ENCODE results near the gene WDR70. TPM values are rescaled to one million over a fixed set of nuclear protein-coding genes. Genes with fewer than 3 reads are reported as not detected.
"Not testable (repeated sequence)": the region's sequence is repeated elsewhere in the genome, so short reads cannot be mapped to it uniquely, and the experiment has no call there.

WDR70 gene
- total and polyA plus RNA-seq, 2 donors (not counting 3 experiments of a cell fraction or from before 2014, with no cell fraction given): 6.7 to 37.3 TPM

DNA sequence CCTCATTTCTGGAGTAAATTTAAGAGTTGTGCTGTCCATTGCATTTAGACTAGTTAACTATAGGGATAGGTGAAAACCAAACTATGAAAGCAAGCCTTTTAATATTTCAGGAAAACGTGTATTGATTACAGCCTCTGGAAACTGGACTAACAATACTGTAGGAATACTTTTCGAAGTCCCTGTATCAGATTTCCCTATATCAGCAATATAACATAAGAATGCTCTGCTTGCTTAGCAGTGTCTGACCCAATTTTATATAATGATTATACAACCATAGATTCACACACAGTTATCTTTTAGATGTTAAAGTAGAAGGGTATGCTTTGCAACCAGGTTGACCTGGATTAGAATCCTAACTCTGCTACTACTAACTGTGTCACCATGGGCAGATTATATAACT lies 203.1 kb downstream of the WDR70 start:
- dilution Hi-C loops (cut with MboI; ENCODE audit: extremely low pct_ligation_motif_present, low sequenced_read_pairs): no loop called here
- Histone ChIP-seq H3K36me3 (ENCODE audit: control insufficient read depth in 2 of 2, extremely low read depth in 1 of 2, insufficient read depth in 2 of 2, low read length in 2 of 2) (no peaks in the 10 kb centered on the region), H3K79me2 (ENCODE audit: control insufficient read depth, insufficient read depth, low read length) (no peaks in the 10 kb centered on the region), H4K20me1 (replicated peaks; ENCODE audit: control insufficient read depth, extremely low read depth, insufficient read depth, low read length) (peaks cover 2% of the 10 kb centered on the region), H3K27ac (ENCODE audit: insufficient read depth, low read depth, low read length) (no peak overlapping the region), H3K9me1 (replicated peaks; ENCODE audit: control insufficient read depth, extremely low read depth, insufficient read depth, low read length) (no peaks in the 10 kb centered on the region), H2AFZ (ENCODE audit: low read depth, low read length) (no peak overlapping the region), H3K4me2 (ENCODE audit: insufficient read depth, low read length) (no peak overlapping the region), H3K27me3 (ENCODE audit: control insufficient read depth in 2 of 2, insufficient read depth in 2 of 2, low read length in 2 of 2) (no peaks in the 10 kb centered on the region), H3K9me3 (replicated peaks; ENCODE audit: control insufficient read depth, insufficient read depth, low read length) (no peaks in the 10 kb centered on the region), H3K4me3 (replicated peaks in 1 of 3; ENCODE audit: insufficient read depth in 1 of 3, low read depth in 1 of 3, low read length in 3 of 3) (no peak overlapping the region), H3K4me1 (ENCODE audit: control insufficient read depth, extremely low read depth, insufficient read depth, low read length) (no peaks in the 10 kb centered on the region), H3K9ac (replicated peaks; ENCODE audit: extremely low read depth, insufficient read depth, low read length) (no peak overlapping the region)
- FAIRE-seq (no peak), DNase-seq (ENCODE audit: low read depth, low spot score) (no peak)
- TF ChIP-seq GATA2 (IDR thresholded peaks at IDR 0.05; ENCODE audit: insufficient read depth, insufficient read length, low read depth, low read length) (no peak), MAX (IDR thresholded peaks at IDR 0.05; ENCODE audit: insufficient read depth, insufficient read length) (no peak), EZH2 (IDR thresholded peaks at IDR 0.05; ENCODE audit: borderline replicate concordance, low read depth, low read length, severe bottlenecking) (no peak), POLR2AphosphoS5 (IDR thresholded peaks at IDR 0.05; ENCODE audit: insufficient read depth, low read depth, low read length) (no peak), FOS (IDR thresholded peaks at IDR 0.05; ENCODE audit: borderline replicate concordance, insufficient read depth, low read length) (no peak)
- CTCF ChIA-PET: interaction anchor here (1.1 kb wide), 1 partner anchor 169 kb away, joined by 3 read pairs; no protein-coding TSS in a partner anchor
- POLR2A ChIA-PET: no interaction called here
- BruUV-seq (replicated peaks): no TSS peak
- intact Hi-C loops (cut with micrococcal nuclease): no loop called here

- H3K27me3 ChIP-seq (ENCODE audit: control insufficient read depth in 2 of 2, insufficient read depth in 2 of 2, low read length in 2 of 2); H3K4me1 ChIP-seq (ENCODE audit: control insufficient read depth, extremely low read depth, insufficient read depth, low read length); dilution Hi-C loops (cut with MboI; ENCODE audit: extremely low pct_ligation_motif_present, low sequenced_read_pairs); DNase-seq (ENCODE audit: low read depth, low spot score); FAIRE-seq; BruUV-seq (replicated peaks); H3K36me3 ChIP-seq (ENCODE audit: control insufficient read depth in 2 of 2, extremely low read depth in 1 of 2, insufficient read depth in 2 of 2, low read length in 2 of 2); H3K79me2 ChIP-seq (ENCODE audit: control insufficient read depth, insufficient read depth, low read length); H3K4me3 ChIP-seq (replicated peaks in 1 of 3; ENCODE audit: insufficient read depth in 1 of 3, low read depth in 1 of 3, low read length in 3 of 3); CTCF ChIA-PET; POLR2A ChIA-PET; H3K4me2 ChIP-seq (ENCODE audit: insufficient read depth, low read length); H2AFZ ChIP-seq (ENCODE audit: low read depth, low read length); H4K20me1 ChIP-seq (replicated peaks; ENCODE audit: control insufficient read depth, extremely low read depth, insufficient read depth, low read length); H3K9ac ChIP-seq (replicated peaks; ENCODE audit: extremely low read depth, insufficient read depth, low read length); H3K27ac ChIP-seq (ENCODE audit: insufficient read depth, low read depth, low read length); H3K9me3 ChIP-seq (replicated peaks; ENCODE audit: control insufficient read depth, insufficient read depth, low read length); H3K9me1 ChIP-seq (replicated peaks; ENCODE audit: control insufficient read depth, extremely low read depth, insufficient read depth, low read length): not testable (repeated sequence)
- intact Hi-C loops (cut with micrococcal nuclease): loop anchor here (10.0 kb wide), 1 partner anchor 602 kb away; no protein-coding TSS in a partner anchor
Observed at GRCh38 chr5:37593292-37593691, 214.2 kb downstream of the WDR70 start.

- H3K9ac ChIP-seq (replicated peaks; ENCODE audit: extremely low read depth, insufficient read depth, low read length); BruUV-seq (replicated peaks); H3K79me2 ChIP-seq (ENCODE audit: control insufficient read depth, insufficient read depth, low read length); H3K4me2 ChIP-seq (ENCODE audit: insufficient read depth, low read length); dilution Hi-C loops (cut with MboI; ENCODE audit: extremely low pct_ligation_motif_present, low sequenced_read_pairs); H3K4me3 ChIP-seq (replicated peaks in 1 of 3; ENCODE audit: insufficient read depth in 1 of 3, low read depth in 1 of 3, low read length in 3 of 3); POLR2A ChIA-PET; H3K4me1 ChIP-seq (ENCODE audit: control insufficient read depth, extremely low read depth, insufficient read depth, low read length); H3K9me3 ChIP-seq (replicated peaks; ENCODE audit: control insufficient read depth, insufficient read depth, low read length); DNase-seq (ENCODE audit: low read depth, low spot score); FAIRE-seq; H3K36me3 ChIP-seq (ENCODE audit: control insufficient read depth in 2 of 2, extremely low read depth in 1 of 2, insufficient read depth in 2 of 2, low read length in 2 of 2); H3K27me3 ChIP-seq (ENCODE audit: control insufficient read depth in 2 of 2, insufficient read depth in 2 of 2, low read length in 2 of 2); H3K27ac ChIP-seq (ENCODE audit: insufficient read depth, low read depth, low read length); H4K20me1 ChIP-seq (replicated peaks; ENCODE audit: control insufficient read depth, extremely low read depth, insufficient read depth, low read length); H3K9me1 ChIP-seq (replicated peaks; ENCODE audit: control insufficient read depth, extremely low read depth, insufficient read depth, low read length); H2AFZ ChIP-seq (ENCODE audit: low read depth, low read length): not testable (repeated sequence)
- CTCF ChIA-PET: interaction anchor here (1.4 kb wide), 1 partner anchor 18 kb away, joined by 4 read pairs; no protein-coding TSS in a partner anchor
- intact Hi-C loops (cut with micrococcal nuclease): loop anchor here (10.0 kb wide), 1 partner anchor 600 kb away; no protein-coding TSS in a partner anchor
Observed at GRCh38 chr5:37594864-37595263, 215.7 kb downstream of the WDR70 start.
